H9 (cell line): ENCODE measurements around the gene PEX26. TPM values are rescaled to one million over a fixed set of nuclear protein-coding genes. Genes with fewer than 3 reads are reported as not detected.

Experiments used
- DNase-seq: peaks from one replicate; pipeline ENCODE4 v3.0.0-alpha.2; 2017
- H2AFZ ChIP-seq: one replicate; pipeline ENCODE4 v1.6.1; 2013; ENCODE audit warnings: mild to moderate bottlenecking, low read length, control low read depth, moderate library complexity
- H2AK5ac ChIP-seq: 2 replicates; pipeline ENCODE4 v1.6.1; 2013; ENCODE audit warnings: low read length, control low read depth, mixed read lengths; ENCODE audit not compliant: insufficient read length
- H2BK120ac ChIP-seq: one replicate; pipeline ENCODE4 v1.6.1; 2013; ENCODE audit warnings: low read depth, mild to moderate bottlenecking, low read length, control low read depth, inconsistent platforms; ENCODE audit not compliant: poor library complexity, severe bottlenecking
- H2BK12ac ChIP-seq: 2 replicates; pipeline ENCODE4 v1.6.1; 2013; ENCODE audit warnings: low read length, control low read depth, mixed read lengths, low read depth; ENCODE audit not compliant: insufficient read length
- H2BK15ac ChIP-seq: 2 replicates; pipeline ENCODE4 v1.6.1; 2013; ENCODE audit warnings: low read depth, low read length, control low read depth
- H2BK20ac ChIP-seq: one replicate; pipeline ENCODE4 v1.6.1; 2013; ENCODE audit warnings: low read depth, mild to moderate bottlenecking, low read length, control low read depth, inconsistent platforms; ENCODE audit not compliant: poor library complexity, severe bottlenecking
- H2BK5ac ChIP-seq: 2 replicates; pipeline ENCODE4 v1.6.1; 2013; ENCODE audit warnings: low read length, control low read depth, mixed read lengths; ENCODE audit not compliant: insufficient read length
- H3K14ac ChIP-seq: 2 replicates; pipeline ENCODE4 v1.6.1; 2013; ENCODE audit warnings: low read length, control low read depth; ENCODE audit not compliant: insufficient read depth
- H3K18ac ChIP-seq: 2 replicates; pipeline ENCODE4 v1.6.1; 2013; ENCODE audit warnings: low read depth, mild to moderate bottlenecking, mixed read lengths, low read length, control low read depth; ENCODE audit not compliant: insufficient read length
- H3K23ac ChIP-seq: 2 replicates; pipeline ENCODE4 v1.6.1; 2013; ENCODE audit warnings: low read length, control low read depth, mixed read lengths, low read depth; ENCODE audit not compliant: insufficient read length
- H3K23me2 ChIP-seq: 2 replicates; pipeline ENCODE4 v1.6.1; 2013; ENCODE audit warnings: low read depth, mild to moderate bottlenecking, mixed read lengths, low read length, control low read depth; ENCODE audit not compliant: insufficient read length, poor library complexity, severe bottlenecking
- H3K27ac ChIP-seq: 2 replicates; pipeline ENCODE4 v1.5.1; 2013; ENCODE audit warnings: low read length, control low read depth, mixed read lengths, low read depth; ENCODE audit not compliant: insufficient read length
- H3K27me3 ChIP-seq: 2 replicates; pipeline ENCODE4 v1.6.1; 2013; ENCODE audit warnings: low read length, control low read depth, inconsistent platforms; ENCODE audit not compliant: insufficient read depth
- H3K4ac ChIP-seq: 2 replicates; pipeline ENCODE4 v1.6.1; 2013; ENCODE audit warnings: low read depth, mild to moderate bottlenecking, control low read depth, inconsistent platforms, low read length, moderate library complexity
- H3K4me1 ChIP-seq: 2 replicates; pipeline ENCODE4 v1.6.1; 2013; ENCODE audit warnings: low read length, control low read depth, inconsistent platforms; ENCODE audit not compliant: insufficient read depth
- H3K4me2 ChIP-seq: 2 replicates; pipeline ENCODE4 v1.6.1; 2013; ENCODE audit warnings: low read length, control low read depth, mixed read lengths; ENCODE audit not compliant: insufficient read length, insufficient read depth
- H3K56ac ChIP-seq: 2 replicates; pipeline ENCODE4 v1.6.1; 2013; ENCODE audit warnings: low read depth, mild to moderate bottlenecking, mixed read lengths, low read length, control low read depth; ENCODE audit not compliant: insufficient read length
- H3K79me1 ChIP-seq: 2 replicates; pipeline ENCODE4 v1.6.1; 2013; ENCODE audit warnings: low read depth, mild to moderate bottlenecking, moderate library complexity, low read length, control low read depth, inconsistent platforms; ENCODE audit not compliant: insufficient read depth, poor library complexity, severe bottlenecking
- H3K79me2 ChIP-seq: 2 replicates; pipeline ENCODE4 v1.6.1; 2013; ENCODE audit warnings: low read length, control low read depth, inconsistent platforms; ENCODE audit not compliant: insufficient read depth
- H3K9ac ChIP-seq: 2 replicates; pipeline ENCODE4 v1.6.1; 2013; ENCODE audit warnings: low read length, control low read depth, mixed read lengths; ENCODE audit not compliant: insufficient read length; ENCODE audit errors: extremely low read depth
- H3K9me3 ChIP-seq: one replicate; pipeline ENCODE4 v1.6.1; 2013; ENCODE audit warnings: low read depth, low read length, inconsistent platforms; ENCODE audit not compliant: control insufficient read depth
- H3T11ph ChIP-seq: one replicate; pipeline ENCODE4 v1.6.1; 2013; ENCODE audit warnings: mild to moderate bottlenecking, low read length, control low read depth, inconsistent platforms
- H4K20me1 ChIP-seq: one replicate; pipeline ENCODE4 v1.6.1; 2013; ENCODE audit not compliant: control insufficient read depth, insufficient read length, insufficient read depth
- H4K5ac ChIP-seq: 2 replicates; pipeline ENCODE4 v1.6.1; 2013; ENCODE audit warnings: low read depth, mild to moderate bottlenecking, mixed read lengths, low read length, control low read depth; ENCODE audit not compliant: insufficient read length
- H4K8ac ChIP-seq: replicated peaks from 2 replicates; pipeline ENCODE4 v1.6.1; 2013; ENCODE audit warnings: low read length, control low read depth, mixed read lengths, low read depth; ENCODE audit not compliant: insufficient read length
- H4K91ac ChIP-seq: 2 replicates; pipeline ENCODE4 v1.6.1; 2013; ENCODE audit warnings: low read depth, mild to moderate bottlenecking, moderate library complexity, mixed read lengths, low read length, control low read depth; ENCODE audit not compliant: insufficient read length
- H3K27ac Mint-ChIP-seq, 3 experiments: 2 replicates in 2 of 3; 3 replicates in 1 of 3; pipeline ENCODE4 v1.8.0; 2020 to 2021; ENCODE audit warnings: mixed read lengths in 3 of 3, mild to moderate bottlenecking in 1 of 3, moderate library complexity in 1 of 3
- H3K27me3 Mint-ChIP-seq: 2 replicates; pipeline ENCODE4 v1.8.0; 2021; ENCODE audit warnings: low read depth, mild to moderate bottlenecking, moderate library complexity, mixed read lengths
- H3K36me3 Mint-ChIP-seq, 3 experiments: 2 replicates in 2 of 3; 3 replicates in 1 of 3; pipeline ENCODE4 v1.8.0; 2020 to 2021; ENCODE audit warnings: low read depth in 3 of 3, mixed read lengths in 3 of 3; ENCODE audit not compliant: insufficient read depth in 1 of 3
- H3K4me1 Mint-ChIP-seq, 2 experiments: 2 replicates each; pipeline ENCODE4 v1.8.0; 2020; ENCODE audit warnings: mixed read lengths in 2 of 2
- H3K4me3 Mint-ChIP-seq, 2 experiments: 2 replicates in 1 of 2; 3 replicates in 1 of 2; pipeline ENCODE4 v1.8.0; 2020 to 2021; ENCODE audit warnings: mild to moderate bottlenecking in 2 of 2, mixed read lengths in 2 of 2, moderate library complexity in 1 of 2
- H3K9me3 Mint-ChIP-seq, 2 experiments: 2 replicates in 1 of 2; 3 replicates in 1 of 2; pipeline ENCODE4 v1.8.0; 2020; ENCODE audit warnings: mild to moderate bottlenecking in 2 of 2, mixed read lengths in 2 of 2, moderate library complexity in 1 of 2
- CTCF ChIP-seq: fragments of 200-600 bp; sonication (generic); conservative IDR thresholded peaks from 3 replicates; pipeline ENCODE4 v1.8.0; 2021; ENCODE audit warnings: antibody characterized with exemption, mild to moderate bottlenecking
- total RNA-seq: library from RNA; stranded (reverse); gene quantifications from 2 replicates; pipeline ENCODE4 v1.2.1, GENCODE V29; 2021

The PEX26 gene
- total RNA-seq, 1 experiment from 2014 or later = 35.4 TPM

- H3K79me1 ChIP-seq = no peaks in the 10 kb centered on the region
- Mint-ChIP-seq H3K4me1 (peaks cover 1% of the 10 kb centered on the region in 2 experiments; a peak in 2 of 4 replicates), H3K9me3 (peaks cover 10 to 15% of the 10 kb centered on the region in 2 experiments; a peak in 4 of 5 replicates), H3K4me3 (no peak overlapping the region), H3K27ac (no peak overlapping the region), H3K36me3 (peaks cover 3 to 7% (median 3%) of the 10 kb centered on the region in 3 experiments; a peak in 5 of 7 replicates), H3K27me3 (peaks cover 14% of the 10 kb centered on the region)
- no peak overlapping the region for H2BK12ac ChIP-seq
- H3K9me3 ChIP-seq = no peaks in the 10 kb centered on the region
- H3T11ph ChIP-seq = no peak overlapping the region
- no peak overlapping the region for H2BK20ac ChIP-seq
- H2AFZ ChIP-seq = no peak overlapping the region
- no peak overlapping the region for H3K9ac ChIP-seq
- no peak overlapping the region for H3K23ac ChIP-seq
- no peak overlapping the region for H2AK5ac ChIP-seq
- H4K20me1 ChIP-seq = no peaks in the 10 kb centered on the region
- H2BK5ac ChIP-seq = no peak overlapping the region
- no peak overlapping the region for H2BK120ac ChIP-seq
- no peak overlapping the region for H4K91ac ChIP-seq
- H3K27ac ChIP-seq = no peak overlapping the region
- no peaks in the 10 kb centered on the region; the same call in 1 of the 2 replicates for H3K27me3 ChIP-seq
- no peaks in the 10 kb centered on the region for H3K79me2 ChIP-seq
- no peak overlapping the region for H3K18ac ChIP-seq
- no peak overlapping the region for H4K8ac ChIP-seq
- H3K56ac ChIP-seq = no peak overlapping the region
- DNase-seq = no peak
- no peak overlapping the region for H3K14ac ChIP-seq
- no peaks in the 10 kb centered on the region for H3K23me2 ChIP-seq
- no peaks in the 10 kb centered on the region for H3K4me1 ChIP-seq
- H4K5ac ChIP-seq = no peak overlapping the region
- no peak overlapping the region for H3K4ac ChIP-seq
- no peak for TF ChIP-seq CTCF
- H2BK15ac ChIP-seq = no peak overlapping the region
- no peak overlapping the region for H3K4me2 ChIP-seq
Measured at GRCh38 chr22:18144105-18144504, 66.3 kb downstream of the PEX26 start.
